ENCODE measurements around the gene ATP9B.

GRCh38 chr18:79197531-79197930 lies 128.3 kb downstream of the ATP9B start:
- TF ChIP-seq, protein P1, sequence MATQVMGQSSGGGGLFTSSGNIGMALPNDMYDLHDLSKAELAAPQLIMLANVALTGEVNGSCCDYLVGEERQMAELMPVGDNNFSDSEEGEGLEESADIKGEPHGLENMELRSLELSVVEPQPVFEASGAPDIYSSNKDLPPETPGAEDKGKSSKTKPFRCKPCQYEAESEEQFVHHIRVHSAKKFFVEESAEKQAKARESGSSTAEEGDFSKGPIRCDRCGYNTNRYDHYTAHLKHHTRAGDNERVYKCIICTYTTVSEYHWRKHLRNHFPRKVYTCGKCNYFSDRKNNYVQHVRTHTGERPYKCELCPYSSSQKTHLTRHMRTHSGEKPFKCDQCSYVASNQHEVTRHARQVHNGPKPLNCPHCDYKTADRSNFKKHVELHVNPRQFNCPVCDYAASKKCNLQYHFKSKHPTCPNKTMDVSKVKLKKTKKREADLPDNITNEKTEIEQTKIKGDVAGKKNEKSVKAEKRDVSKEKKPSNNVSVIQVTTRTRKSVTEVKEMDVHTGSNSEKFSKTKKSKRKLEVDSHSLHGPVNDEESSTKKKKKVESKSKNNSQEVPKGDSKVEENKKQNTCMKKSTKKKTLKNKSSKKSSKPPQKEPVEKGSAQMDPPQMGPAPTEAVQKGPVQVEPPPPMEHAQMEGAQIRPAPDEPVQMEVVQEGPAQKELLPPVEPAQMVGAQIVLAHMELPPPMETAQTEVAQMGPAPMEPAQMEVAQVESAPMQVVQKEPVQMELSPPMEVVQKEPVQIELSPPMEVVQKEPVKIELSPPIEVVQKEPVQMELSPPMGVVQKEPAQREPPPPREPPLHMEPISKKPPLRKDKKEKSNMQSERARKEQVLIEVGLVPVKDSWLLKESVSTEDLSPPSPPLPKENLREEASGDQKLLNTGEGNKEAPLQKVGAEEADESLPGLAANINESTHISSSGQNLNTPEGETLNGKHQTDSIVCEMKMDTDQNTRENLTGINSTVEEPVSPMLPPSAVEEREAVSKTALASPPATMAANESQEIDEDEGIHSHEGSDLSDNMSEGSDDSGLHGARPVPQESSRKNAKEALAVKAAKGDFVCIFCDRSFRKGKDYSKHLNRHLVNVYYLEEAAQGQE (IDR thresholded peaks at IDR 0.05): no peak
- TF ChIP-seq, protein P2, sequence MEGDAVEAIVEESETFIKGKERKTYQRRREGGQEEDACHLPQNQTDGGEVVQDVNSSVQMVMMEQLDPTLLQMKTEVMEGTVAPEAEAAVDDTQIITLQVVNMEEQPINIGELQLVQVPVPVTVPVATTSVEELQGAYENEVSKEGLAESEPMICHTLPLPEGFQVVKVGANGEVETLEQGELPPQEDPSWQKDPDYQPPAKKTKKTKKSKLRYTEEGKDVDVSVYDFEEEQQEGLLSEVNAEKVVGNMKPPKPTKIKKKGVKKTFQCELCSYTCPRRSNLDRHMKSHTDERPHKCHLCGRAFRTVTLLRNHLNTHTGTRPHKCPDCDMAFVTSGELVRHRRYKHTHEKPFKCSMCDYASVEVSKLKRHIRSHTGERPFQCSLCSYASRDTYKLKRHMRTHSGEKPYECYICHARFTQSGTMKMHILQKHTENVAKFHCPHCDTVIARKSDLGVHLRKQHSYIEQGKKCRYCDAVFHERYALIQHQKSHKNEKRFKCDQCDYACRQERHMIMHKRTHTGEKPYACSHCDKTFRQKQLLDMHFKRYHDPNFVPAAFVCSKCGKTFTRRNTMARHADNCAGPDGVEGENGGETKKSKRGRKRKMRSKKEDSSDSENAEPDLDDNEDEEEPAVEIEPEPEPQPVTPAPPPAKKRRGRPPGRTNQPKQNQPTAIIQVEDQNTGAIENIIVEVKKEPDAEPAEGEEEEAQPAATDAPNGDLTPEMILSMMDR (IDR thresholded peaks at IDR 0.05; ENCODE audit: low read depth, low read length, missing input control): no peak
- TF ChIP-seq JUND (IDR thresholded peaks at IDR 0.05) (no peak), ATF3 (IDR thresholded peaks at IDR 0.05) (no peak), EGR1 (IDR thresholded peaks at IDR 0.05; ENCODE audit: low read depth in 2 of 2) (no peak), YY1 (IDR thresholded peaks at IDR 0.05) (no peak), SP1 (IDR thresholded peaks at IDR 0.05) (no peak)

Measured in liver (tissue), 3 donors.